Vagina (tissue), 2 donors: ENCODE results near the gene ASPHD2. TPM values are rescaled to one million over a fixed set of nuclear protein-coding genes. Genes with fewer than 3 reads are reported as not detected.

Experiments used
- DNase-seq, 2 donors: peaks; one replicate each; pipeline ENCODE4 v3.0.0-alpha.2; 2017; ENCODE audit errors: extremely low spot score in 2 of 2
- H3K27ac ChIP-seq: fragments of 200-600 bp; sonication (generic); one replicate; pipeline ENCODE4 v1.5.1; 2019
- H3K27me3 ChIP-seq: fragments of 200-600 bp; sonication (generic); one replicate; pipeline ENCODE4 v1.5.1; 2019
- H3K36me3 ChIP-seq, 2 donors: fragments of 200-600 bp; sonication (generic); one replicate each; pipeline ENCODE4 v1.5.1; 2017 to 2019
- H3K4me1 ChIP-seq: fragments of 200-600 bp; sonication (generic); one replicate; pipeline ENCODE4 v1.5.1; 2019
- H3K4me3 ChIP-seq, 2 donors: fragments of 200-600 bp; sonication (generic); 1 replicate in 1 of 2; 2 replicates in 1 of 2; pipeline ENCODE4 v1.5.1; 2016 to 2019
- H3K9me3 ChIP-seq: fragments of 200-600 bp; sonication (generic); one replicate; pipeline ENCODE4 v1.5.1; 2019
- CTCF ChIP-seq, 3 experiments: fragments of 450-650 bp in 2 of 3; fragments of 200-600 bp in 1 of 3; sonication (generic) in 1 of 3; IDR thresholded peaks; one replicate each; pipeline ENCODE4 v1.5.1; 2017 to 2019; ENCODE audit warnings: antibody characterized with exemption in 3 of 3, mild to moderate bottlenecking in 2 of 3, moderate library complexity in 2 of 3
- POLR2A ChIP-seq, 2 donors: fragments of 450-650 bp; IDR thresholded peaks; one replicate each; pipeline ENCODE4 v1.6.1; 2017; ENCODE audit warnings: antibody characterized with exemption in 2 of 2, mild to moderate bottlenecking in 2 of 2, moderate library complexity in 2 of 2
- POLR2AphosphoS5 ChIP-seq, 2 donors: sonication (generic); formaldehyde crosslinking; IDR thresholded peaks; one replicate each; pipeline ENCODE4 v1.9.0; 2017; ENCODE audit warnings: antibody characterized with exemption in 2 of 2, mild to moderate bottlenecking in 2 of 2, low read depth in 1 of 2; ENCODE audit not compliant: insufficient read depth in 1 of 2
- intact Hi-C: fragments of 100-400 bp; cut with DNase I; formaldehyde crosslinking; loops from one replicate; pipeline ENCODE4 v1.15.1; 2023
- total RNA-seq: library from RNA; depleted of rRNA; stranded (reverse); fragments of >200 nt; gene quantifications from one replicate; pipeline ENCODE4 v1.2.3, GENCODE V29; 2016

ASPHD2 gene
- total RNA-seq, 1 donor from 2014 or later, result 2.2 TPM

- intact Hi-C loops, result no loop called here
- TF ChIP-seq POLR2A (IDR thresholded peaks at IDR 0.05) (no peak), POLR2AphosphoS5 (IDR thresholded peaks at IDR 0.05; ENCODE audit: insufficient read depth in 1 of 2, low read depth in 1 of 2) (no peak), CTCF (IDR thresholded peaks at IDR 0.05) (no peak)
- no peaks in the 10 kb centered on the region for H3K27me3 ChIP-seq
- no peak overlapping the region for H3K4me3 ChIP-seq
- no peak overlapping the region for H3K27ac ChIP-seq
- H3K36me3 ChIP-seq, result no peaks in the 10 kb centered on the region
- no peaks in the 10 kb centered on the region for H3K4me1 ChIP-seq
- H3K9me3 ChIP-seq, result no peaks in the 10 kb centered on the region
- no peak for DNase-seq
Observed at GRCh38 chr22:26385164-26385563, 43.9 kb upstream of the ASPHD2 start.

GRCh38 chr22:26389125-26389524, 39.9 kb upstream of the ASPHD2 start:
- intact Hi-C loops, result no loop called here
- Histone ChIP-seq H3K4me3 (no peak overlapping the region), H3K4me1 (no peaks in the 10 kb centered on the region), H3K27me3 (no peaks in the 10 kb centered on the region), H3K27ac (no peak overlapping the region), H3K36me3 (no peaks in the 10 kb centered on the region), H3K9me3 (no peaks in the 10 kb centered on the region)
- TF ChIP-seq POLR2A (IDR thresholded peaks at IDR 0.05) (no peak), CTCF (IDR thresholded peaks at IDR 0.05) (no peak), POLR2AphosphoS5 (IDR thresholded peaks at IDR 0.05; ENCODE audit: insufficient read depth in 1 of 2, low read depth in 1 of 2) (no peak)
- DNase-seq, result no peak

GRCh38 chr22:26391091-26391490, 38.0 kb upstream of the ASPHD2 start:
- TF ChIP-seq CTCF (IDR thresholded peaks at IDR 0.05) (no peak), POLR2AphosphoS5 (IDR thresholded peaks at IDR 0.05; ENCODE audit: insufficient read depth in 1 of 2, low read depth in 1 of 2) (no peak), POLR2A (IDR thresholded peaks at IDR 0.05) (no peak)
- intact Hi-C loops, result no loop called here
- no peak for DNase-seq
- Histone ChIP-seq H3K9me3 (no peaks in the 10 kb centered on the region), H3K36me3 (no peaks in the 10 kb centered on the region), H3K4me1 (no peaks in the 10 kb centered on the region), H3K27ac (no peak overlapping the region), H3K27me3 (no peaks in the 10 kb centered on the region), H3K4me3 (no peak overlapping the region)

GRCh38 chr22:26391623-26392022, 37.4 kb upstream of the ASPHD2 start:
- Histone ChIP-seq H3K9me3 (no peaks in the 10 kb centered on the region), H3K4me3 (no peak overlapping the region), H3K36me3 (no peaks in the 10 kb centered on the region), H3K4me1 (no peaks in the 10 kb centered on the region), H3K27ac (no peak overlapping the region), H3K27me3 (no peaks in the 10 kb centered on the region)
- intact Hi-C loops, result no loop called here
- TF ChIP-seq POLR2A (IDR thresholded peaks at IDR 0.05) (no peak), POLR2AphosphoS5 (IDR thresholded peaks at IDR 0.05; ENCODE audit: insufficient read depth in 1 of 2, low read depth in 1 of 2) (no peak), CTCF (IDR thresholded peaks at IDR 0.05) (no peak)
- no peak for DNase-seq

GRCh38 chr22:26393929-26394328, 35.1 kb upstream of the ASPHD2 start:
- H3K9me3 ChIP-seq, result no peaks in the 10 kb centered on the region
- no peak overlapping the region for H3K27ac ChIP-seq
- H3K27me3 ChIP-seq, result no peaks in the 10 kb centered on the region
- no peak for DNase-seq
- intact Hi-C loops, result no loop called here
- H3K4me1 ChIP-seq, result no peaks in the 10 kb centered on the region
- no peak overlapping the region for H3K4me3 ChIP-seq
- no peaks in the 10 kb centered on the region for H3K36me3 ChIP-seq
- no peak for TF ChIP-seq CTCF (IDR thresholded peaks at IDR 0.05)
- TF ChIP-seq POLR2A (IDR thresholded peaks at IDR 0.05), result no peak
